Endodermal cell (in vitro differentiated cells): Measurements from ENCODE around the gene TMCC2. TPM values are rescaled to one million over a fixed set of nuclear protein-coding genes. Genes with fewer than 3 reads are reported as not detected.

Source experiments
- DNase-seq: peaks from one replicate; pipeline ENCODE4 v3.0.0-alpha.2; 2017
- H3K27ac ChIP-seq: 2 replicates; pipeline ENCODE4 v1.5.1; 2013; ENCODE audit warnings: mild to moderate bottlenecking, low read depth, low read length, moderate library complexity
- H3K27me3 ChIP-seq: 2 replicates; pipeline ENCODE4 v1.6.1; 2013; ENCODE audit warnings: mild to moderate bottlenecking, low read length, moderate library complexity; ENCODE audit not compliant: insufficient read depth, control insufficient read depth, poor library complexity, severe bottlenecking
- H3K36me3 ChIP-seq: 2 replicates; pipeline ENCODE4 v1.7.0; 2013; ENCODE audit warnings: mild to moderate bottlenecking, low read length, moderate library complexity; ENCODE audit not compliant: control insufficient read depth, insufficient read depth
- H3K4me1 ChIP-seq: one replicate; pipeline ENCODE4 v1.7.0; 2013; ENCODE audit warnings: low read length; ENCODE audit not compliant: control insufficient read depth, insufficient read depth
- H3K4me3 ChIP-seq: 2 replicates; pipeline ENCODE4 v1.5.1; 2013; ENCODE audit warnings: mild to moderate bottlenecking, low read length, moderate library complexity
- H3K9ac ChIP-seq: 2 replicates; pipeline ENCODE4 v1.6.1; 2013; ENCODE audit warnings: mild to moderate bottlenecking, low read length, moderate library complexity; ENCODE audit not compliant: poor library complexity, severe bottlenecking; ENCODE audit errors: extremely low read depth
- H3K9me3 ChIP-seq: 2 replicates; pipeline ENCODE4 v1.6.1; 2013; ENCODE audit warnings: mild to moderate bottlenecking, low read length, moderate library complexity; ENCODE audit not compliant: control insufficient read depth
- H3K27ac Mint-ChIP-seq: 2 replicates; pipeline ENCODE4 v1.8.0; 2020; ENCODE audit warnings: mixed read lengths
- H3K27me3 Mint-ChIP-seq: 2 replicates; pipeline ENCODE4 v1.8.0; 2021; ENCODE audit warnings: mild to moderate bottlenecking, mixed read lengths; ENCODE audit not compliant: insufficient read depth
- H3K36me3 Mint-ChIP-seq: 2 replicates; pipeline ENCODE4 v1.8.0; 2020; ENCODE audit warnings: low read depth, mixed read lengths
- H3K4me1 Mint-ChIP-seq: 2 replicates; pipeline ENCODE4 v1.8.0; 2020; ENCODE audit warnings: mixed read lengths
- H3K4me3 Mint-ChIP-seq: 2 replicates; pipeline ENCODE4 v1.8.0; 2020; ENCODE audit warnings: mild to moderate bottlenecking, moderate library complexity, mixed read lengths
- H3K9me3 Mint-ChIP-seq: 2 replicates; pipeline ENCODE4 v1.8.0; 2020; ENCODE audit warnings: mild to moderate bottlenecking, mixed read lengths
- WGBS, 2 experiments: methylation state at CpG; one replicate each; pipeline versions ENCODE4 v1.1.5 to v1.1.7; 2013; ENCODE audit warnings: missing lambda C conversion rate in 2 of 2, mixed read lengths in 1 of 2; ENCODE audit not compliant: insufficient coverage in 1 of 2, insufficient read length in 1 of 2; 5-methylcytosine and 5-hydroxymethylcytosine counted together
- total RNA-seq, 2 donors: library from RNA; stranded (reverse); fragmentation: NEBNext Ultra II Directional in 1 of 2; extraction: Animal tissue kit (Norgen Biotek cat#: 25700) in 1 of 2; gene quantifications; 2 replicates in 1 of 2; 3 replicates in 1 of 2; pipeline ENCODE4 v1.2.1, GENCODE V29; 2021
- TF ChIP-seq, protein P1 (sequence below): fragments of 200-600 bp; sonication (generic); conservative IDR thresholded peaks from 2 replicates; pipeline ENCODE4 v1.5.0; 2021; ENCODE audit warnings: antibody characterized with exemption, mild to moderate bottlenecking

The TMCC2 gene
- total RNA-seq, 2 donors from 2014 or later, result 5.2 to 5.8 TPM

DNA sequence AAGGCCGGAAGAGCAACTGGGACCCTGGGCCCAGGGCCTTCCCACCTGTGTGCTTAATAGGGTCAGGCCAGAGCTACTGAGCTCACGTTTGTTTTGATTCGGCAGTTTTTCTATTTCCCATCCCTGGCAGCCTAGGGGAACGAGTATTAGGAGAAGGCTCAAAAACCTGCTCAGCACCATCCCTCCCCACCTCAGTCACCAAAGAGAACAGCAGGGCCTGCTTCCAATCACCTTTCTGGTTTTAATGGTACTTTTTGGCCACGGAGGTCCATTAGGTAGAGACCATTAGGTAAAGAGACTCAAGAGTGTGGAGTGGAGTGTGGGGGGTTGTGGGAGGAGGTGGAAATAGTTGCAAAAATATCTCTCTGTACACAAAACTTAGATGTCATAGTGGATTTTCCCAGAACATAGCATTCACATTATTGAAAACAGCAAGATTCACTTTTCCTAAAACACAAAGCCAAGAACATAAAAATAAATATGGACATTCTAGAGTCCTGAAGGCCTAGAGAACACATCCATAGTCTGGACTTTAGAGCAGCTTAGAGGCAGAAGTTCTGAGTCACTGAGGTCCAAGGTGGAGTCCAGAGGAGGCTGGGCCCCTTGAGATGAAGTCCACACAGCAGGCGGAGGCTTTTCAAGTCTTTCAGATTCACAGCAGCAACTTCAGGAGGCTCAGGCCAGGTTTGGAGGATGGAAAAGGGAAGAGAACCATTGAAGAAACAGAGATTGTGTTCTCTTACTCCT lies 74.3 kb downstream of the TMCC2 start:
- Mint-ChIP-seq H3K27ac (peak overlapping the region; percentile 99), H3K4me1 (peaks cover 38% of the 10 kb centered on the region), H3K9me3 (no peaks in the 10 kb centered on the region), H3K27me3 (no peaks in the 10 kb centered on the region), H3K36me3 (peaks cover 39% of the 10 kb centered on the region), H3K4me3 (peak overlapping the region; percentile 48)
- peaks cover 21% of the 10 kb centered on the region for H3K4me1 ChIP-seq
- 0 to 22% methylated on average over 3 to 6 of the region's 6 CpGs for WGBS, 2 experiments
- H3K9ac ChIP-seq, result peak overlapping the region; percentile 96
- H3K27me3 ChIP-seq, result no peaks in the 10 kb centered on the region
- peak overlapping the region; percentile 100 for H3K27ac ChIP-seq
- TF ChIP-seq, protein P1, sequence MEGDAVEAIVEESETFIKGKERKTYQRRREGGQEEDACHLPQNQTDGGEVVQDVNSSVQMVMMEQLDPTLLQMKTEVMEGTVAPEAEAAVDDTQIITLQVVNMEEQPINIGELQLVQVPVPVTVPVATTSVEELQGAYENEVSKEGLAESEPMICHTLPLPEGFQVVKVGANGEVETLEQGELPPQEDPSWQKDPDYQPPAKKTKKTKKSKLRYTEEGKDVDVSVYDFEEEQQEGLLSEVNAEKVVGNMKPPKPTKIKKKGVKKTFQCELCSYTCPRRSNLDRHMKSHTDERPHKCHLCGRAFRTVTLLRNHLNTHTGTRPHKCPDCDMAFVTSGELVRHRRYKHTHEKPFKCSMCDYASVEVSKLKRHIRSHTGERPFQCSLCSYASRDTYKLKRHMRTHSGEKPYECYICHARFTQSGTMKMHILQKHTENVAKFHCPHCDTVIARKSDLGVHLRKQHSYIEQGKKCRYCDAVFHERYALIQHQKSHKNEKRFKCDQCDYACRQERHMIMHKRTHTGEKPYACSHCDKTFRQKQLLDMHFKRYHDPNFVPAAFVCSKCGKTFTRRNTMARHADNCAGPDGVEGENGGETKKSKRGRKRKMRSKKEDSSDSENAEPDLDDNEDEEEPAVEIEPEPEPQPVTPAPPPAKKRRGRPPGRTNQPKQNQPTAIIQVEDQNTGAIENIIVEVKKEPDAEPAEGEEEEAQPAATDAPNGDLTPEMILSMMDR, result no peak
- DNase-seq, result no peak
- H3K36me3 ChIP-seq, result peaks cover 43% of the 10 kb centered on the region
- peak overlapping the region; percentile 16 for H3K4me3 ChIP-seq
- no peaks in the 10 kb centered on the region for H3K9me3 ChIP-seq

DNA sequence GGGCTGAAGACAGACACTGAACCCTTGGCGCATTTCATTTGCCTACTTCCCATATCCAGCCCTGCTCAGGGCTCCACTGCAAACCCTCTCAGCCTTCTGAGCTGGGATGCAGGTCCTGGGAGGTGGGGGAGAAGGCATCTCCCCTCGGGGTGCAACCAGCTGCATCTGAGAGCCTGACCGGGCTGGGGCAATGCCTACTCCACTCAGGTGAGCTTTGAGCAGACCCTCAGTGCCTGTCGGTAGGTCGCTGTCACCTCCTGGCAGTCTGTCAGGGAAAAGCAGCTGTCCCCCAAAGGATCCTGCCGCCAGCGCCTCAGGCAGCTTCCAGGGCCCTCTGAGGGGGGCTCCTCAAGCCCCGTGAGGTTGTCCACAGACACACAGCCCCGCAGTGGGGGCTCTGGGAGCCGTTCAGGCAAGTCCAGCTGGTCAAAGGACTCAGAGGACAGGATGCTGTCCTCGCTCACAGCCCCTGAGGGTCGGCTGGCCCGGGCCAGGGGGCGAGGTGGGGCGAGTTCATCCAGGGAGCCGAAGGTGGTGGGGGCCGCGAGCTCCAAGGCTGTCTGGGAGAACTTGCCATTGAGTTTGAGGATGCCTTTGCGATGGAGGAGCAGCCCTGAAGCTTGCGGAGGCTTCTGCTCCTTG lies 75.6 kb downstream of the TMCC2 start:
- peak overlapping the region; percentile 80 for H3K27ac ChIP-seq
- H3K27me3 ChIP-seq, result no peaks in the 10 kb centered on the region
- peak overlapping the region; percentile 64 for H3K27ac Mint-ChIP-seq
- peaks cover 51% of the 10 kb centered on the region for H3K36me3 Mint-ChIP-seq
- H3K4me3 Mint-ChIP-seq, result no peak overlapping the region
- H3K9me3 ChIP-seq, result no peaks in the 10 kb centered on the region
- no peak for DNase-seq
- no peaks in the 10 kb centered on the region for H3K9me3 Mint-ChIP-seq
- TF ChIP-seq, protein P1, result no peak
- no peak overlapping the region for H3K9ac ChIP-seq
- peaks cover 16% of the 10 kb centered on the region for H3K4me1 ChIP-seq
- H3K36me3 ChIP-seq, result peaks cover 57% of the 10 kb centered on the region
- peaks cover 30% of the 10 kb centered on the region for H3K4me1 Mint-ChIP-seq
- 92 to 94% methylated on average over 11 to 20 of the region's 20 CpGs for WGBS, 2 experiments
- H3K4me3 ChIP-seq, result no peak overlapping the region
- H3K27me3 Mint-ChIP-seq, result no peaks in the 10 kb centered on the region

DNA sequence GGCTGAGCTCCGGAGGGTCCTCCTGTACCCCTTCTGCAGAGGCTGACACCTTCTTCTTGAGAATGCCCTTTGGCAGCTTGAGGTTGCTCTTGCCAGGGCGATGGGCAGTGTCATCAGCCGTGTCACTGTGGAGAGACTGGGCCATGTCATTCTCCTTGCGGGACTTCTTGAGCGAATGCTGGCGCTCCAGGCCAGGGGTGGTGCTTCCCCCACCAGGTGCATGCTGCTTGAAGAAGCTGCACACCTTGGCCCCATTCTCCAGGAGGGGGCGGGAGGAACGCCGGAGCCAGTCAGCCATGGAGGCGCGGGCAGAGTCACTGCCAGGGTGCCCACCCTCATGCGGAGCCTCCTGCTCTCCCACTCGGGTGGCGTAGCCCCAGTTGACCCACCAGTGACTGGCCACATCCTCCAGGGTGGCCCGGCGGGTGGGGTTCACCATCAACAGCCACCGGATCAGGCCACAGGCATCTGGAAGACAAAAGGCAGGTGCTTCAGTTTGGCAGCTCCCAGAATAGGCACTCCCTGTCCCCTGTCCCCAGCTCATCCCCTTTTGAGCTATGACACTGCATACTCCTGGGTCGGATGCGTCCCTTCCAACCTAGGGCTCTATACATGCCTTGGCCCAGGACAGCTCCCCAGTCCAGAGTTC lies 76.4 kb downstream of the TMCC2 start:
- H3K36me3 Mint-ChIP-seq, result peaks cover 59% of the 10 kb centered on the region
- WGBS, 2 experiments, result 93 to 94% methylated on average over 9 to 19 of the region's 19 CpGs
- H3K4me1 ChIP-seq, result peaks cover 11% of the 10 kb centered on the region
- H3K9me3 ChIP-seq, result no peaks in the 10 kb centered on the region
- no peaks in the 10 kb centered on the region for H3K27me3 ChIP-seq
- H3K36me3 ChIP-seq, result peaks cover 65% of the 10 kb centered on the region
- no peaks in the 10 kb centered on the region for H3K9me3 Mint-ChIP-seq
- peaks cover 23% of the 10 kb centered on the region for H3K4me1 Mint-ChIP-seq
- H3K27me3 Mint-ChIP-seq, result no peaks in the 10 kb centered on the region
- H3K4me3 Mint-ChIP-seq, result no peak overlapping the region
- peak overlapping the region; percentile 80 for H3K27ac ChIP-seq
- H3K27ac Mint-ChIP-seq, result peak overlapping the region; percentile 48
- no peak overlapping the region for H3K4me3 ChIP-seq
- TF ChIP-seq, protein P1, result no peak
- no peak overlapping the region for H3K9ac ChIP-seq
- DNase-seq, result no peak
